ENCODE data around the gene CCP110. TPM values are rescaled to one million over a fixed set of nuclear protein-coding genes. Genes with fewer than 3 reads are reported as not detected.

CCP110 gene
- total RNA-seq, 1 donor from 2014 or later: 10.0 TPM

DNA sequence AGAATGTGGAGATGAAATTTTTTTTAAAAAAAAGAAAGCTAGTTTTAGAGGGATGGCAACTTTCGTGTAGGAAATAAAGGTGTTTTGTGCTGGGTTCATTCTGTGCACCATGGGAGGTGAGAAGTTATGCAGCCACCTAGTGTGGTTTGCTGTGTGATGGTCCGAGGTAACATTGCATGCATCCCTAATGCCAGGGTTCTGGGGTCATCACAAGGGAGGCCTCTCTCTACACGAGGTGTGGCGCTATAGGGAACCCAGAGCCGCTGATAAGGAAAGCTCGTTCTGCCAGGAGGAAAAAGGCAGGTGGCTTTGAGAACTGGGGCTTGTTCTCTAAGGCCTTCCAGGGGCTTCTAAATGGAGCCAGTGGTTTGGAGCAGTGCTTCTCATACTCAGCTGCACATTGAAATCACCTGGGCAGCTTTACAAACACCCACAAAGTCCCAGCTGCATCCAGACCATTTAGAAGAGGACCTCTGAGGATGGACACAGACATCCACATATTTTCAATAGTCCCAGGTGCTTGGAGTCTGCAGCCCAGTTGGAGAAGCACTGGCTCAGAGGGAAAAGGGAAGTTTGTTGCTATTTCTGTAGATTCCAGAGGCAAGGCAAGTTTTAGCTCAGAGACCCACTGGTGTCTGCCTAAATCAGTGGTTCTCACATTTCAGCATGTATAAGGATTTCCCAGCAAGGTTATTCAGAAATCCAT, 75.2 kb downstream of the CCP110 start:
- DNase-seq (ENCODE audit: low read depth): no peak

DNA sequence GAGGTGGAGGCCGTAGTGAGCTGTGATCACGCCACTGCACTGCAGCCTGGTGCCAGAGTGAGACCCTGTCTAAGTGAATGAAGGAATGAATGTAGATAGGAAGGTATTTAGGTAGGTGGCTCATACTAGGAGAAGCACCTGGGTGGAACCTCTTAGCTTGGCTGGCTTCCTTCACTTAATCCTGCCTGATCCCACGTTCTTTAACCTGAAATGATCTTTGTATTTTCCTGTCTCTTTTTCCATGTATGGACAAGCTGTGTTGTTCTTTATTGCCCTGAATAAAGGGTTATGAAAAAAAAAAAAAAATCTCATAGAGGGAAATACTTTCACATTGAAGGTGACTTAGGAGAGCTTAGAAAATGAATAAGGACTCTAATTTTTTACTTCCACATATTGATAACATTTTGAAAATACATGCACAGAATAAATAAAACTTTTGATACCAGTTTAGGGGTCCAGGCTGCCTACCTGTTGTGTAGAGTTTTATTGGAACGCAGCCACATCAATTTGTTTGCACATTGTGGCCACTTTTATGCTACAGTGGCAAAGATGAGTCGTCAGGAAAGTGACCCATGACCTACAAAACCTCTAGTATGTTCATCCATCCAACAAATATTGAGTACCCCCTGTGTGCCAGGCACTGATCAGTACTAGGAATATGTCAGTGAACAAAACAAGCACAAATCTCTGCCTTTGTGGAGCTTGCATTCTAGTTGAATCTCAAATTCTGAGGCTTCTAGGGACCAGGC, 76.4 kb downstream of the CCP110 start:
- DNase-seq (ENCODE audit: low read depth): no peak

DNA sequence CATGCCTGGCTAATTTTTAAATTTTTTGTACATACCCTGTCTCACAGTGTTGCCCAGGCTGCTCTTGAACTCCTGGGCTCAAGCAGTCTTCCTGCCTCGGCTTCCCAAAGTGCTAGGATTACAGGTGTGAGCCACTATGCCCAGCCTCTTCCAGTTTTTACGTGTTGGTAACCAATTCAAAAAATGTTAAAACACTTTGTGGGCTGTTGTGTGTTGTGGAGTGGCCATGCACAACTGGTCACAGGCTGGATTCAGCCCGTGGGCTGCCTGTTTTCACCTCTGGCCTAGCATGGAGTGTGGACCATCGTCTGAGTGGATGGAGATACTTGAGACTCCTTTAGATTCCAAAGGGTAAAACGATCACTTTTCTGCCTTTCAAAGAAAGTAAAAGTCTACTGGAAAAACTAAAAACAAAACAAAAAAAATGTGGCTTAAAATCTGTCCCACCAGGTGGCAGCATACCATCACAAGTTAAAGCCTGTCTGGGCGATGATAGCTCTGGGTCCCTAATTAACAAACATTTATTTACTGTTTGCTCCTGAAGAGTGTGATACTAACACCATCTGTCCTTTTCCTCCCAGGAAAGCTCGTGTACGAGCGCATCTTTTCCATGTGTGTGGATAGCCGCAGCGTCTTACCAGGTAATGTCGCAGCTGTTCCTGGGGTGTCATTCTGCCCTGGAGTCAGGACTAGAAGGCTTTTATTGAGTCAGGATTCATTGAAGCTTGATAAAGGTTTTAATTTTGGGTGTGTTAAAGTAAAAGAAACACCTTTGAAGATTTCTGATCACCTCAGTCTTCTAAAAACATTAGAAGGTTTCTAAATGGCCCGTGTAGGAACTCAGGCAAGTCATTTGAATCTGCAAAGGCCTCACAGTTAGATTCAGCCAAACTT, 77.6 kb downstream of the CCP110 start:
- peak; percentile 31 for DNase-seq (ENCODE audit: low read depth)

Other genes starting within 250 kb of the CCP110 start
- gene CLEC19A, start 238.2 kb upstream of the CCP110 start, total RNA-seq: not detected in 2 replicates
- gene TMC5, start 106.1 kb upstream of the CCP110 start, total RNA-seq: not detected in 2 replicates
- 72.5 and 77.2 TPM in 2 replicates for gene GDE1, start 1.8 kb upstream of the CCP110 start, total RNA-seq
- gene VPS35L, start 31.8 kb downstream of the CCP110 start, total RNA-seq: 30.8 and 32.8 TPM in 2 replicates
- 22.1 and 22.6 TPM in 2 replicates for gene KNOP1, start 194.3 kb downstream of the CCP110 start, total RNA-seq
- 24.6 and 26.3 TPM in 2 replicates for gene IQCK, start 194.3 kb downstream of the CCP110 start, total RNA-seq

Measured in myocyte (in vitro differentiated cells).